HL-60 (cell line): ENCODE data around the gene IL4I1.

ENCODE experiments used
- DNase-seq, 2 experiments: peaks; one replicate each; pipeline ENCODE4 v3.0.0-alpha.2; 2010 to 2020; ENCODE audit warnings: low read depth in 1 of 2, low spot score in 1 of 2
- H3K27ac ChIP-seq: fragments of 250-450 bp; sonication (Bioruptor Pico); replicated peaks from 2 replicates; pipeline ENCODE4 v1.5.1; 2020; ENCODE audit warnings: mild to moderate bottlenecking, moderate library complexity
- H3K27me3 ChIP-seq: fragments of 250-450 bp; sonication (Bioruptor Pico); 2 replicates; pipeline ENCODE4 v1.5.1; 2021; ENCODE audit warnings: mild to moderate bottlenecking, moderate library complexity; ENCODE audit not compliant: insufficient read depth, poor library complexity, severe bottlenecking
- H3K4me3 ChIP-seq: replicated peaks from 2 replicates; pipeline ENCODE4 v1.5.1; 2011; ENCODE audit warnings: mild to moderate bottlenecking, control low read depth, low read length; ENCODE audit not compliant: insufficient read depth
- CTCF ChIP-seq: IDR thresholded peaks from one replicate; pipeline ENCODE4 v1.5.1; 2011; ENCODE audit warnings: low read length, control low read depth, inconsistent platforms; ENCODE audit not compliant: insufficient read depth
- GABPA ChIP-seq: IDR thresholded peaks from 2 replicates; pipeline ENCODE4 v1.6.1; 2012; ENCODE audit warnings: low read depth
- POLR2AphosphoS5 ChIP-seq: IDR thresholded peaks from 2 replicates; pipeline ENCODE4 v1.6.1; 2012; ENCODE audit warnings: low read depth
- SPI1 ChIP-seq: IDR thresholded peaks from 2 replicates; pipeline ENCODE4 v1.6.1; 2012; ENCODE audit warnings: low read depth, mild to moderate bottlenecking, borderline replicate concordance
- TF ChIP-seq, protein P1 (sequence below): IDR thresholded peaks from 2 replicates; pipeline ENCODE4 v1.6.1; 2012; ENCODE audit warnings: low read depth; ENCODE audit not compliant: insufficient replicate concordance

Gene IL4I1

DNA sequence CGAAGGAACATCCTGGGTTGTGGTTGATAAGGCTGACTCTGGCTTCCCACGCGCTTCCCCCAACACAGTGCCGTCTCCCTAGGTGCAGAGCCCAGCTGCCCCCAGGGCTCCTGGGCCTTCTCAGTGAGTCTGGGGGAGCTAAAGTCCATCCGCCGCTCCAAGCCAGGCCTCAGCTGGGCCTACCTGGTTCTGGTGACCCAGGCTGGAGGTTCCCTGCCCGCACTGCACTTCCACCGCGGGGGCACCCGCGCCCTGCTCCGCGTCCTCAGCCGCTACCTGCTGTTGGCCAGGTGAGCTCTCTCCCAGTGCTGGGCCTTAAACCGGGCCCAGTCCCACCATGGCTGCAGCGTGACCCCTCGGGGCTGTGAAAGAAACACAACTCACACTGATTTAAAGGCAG lies 15.5 kb downstream of the IL4I1 start:
- TF ChIP-seq POLR2AphosphoS5 (no peak), GABPA (no peak), CTCF (no peak), SPI1 (no peak)
- TF ChIP-seq, protein P1, sequence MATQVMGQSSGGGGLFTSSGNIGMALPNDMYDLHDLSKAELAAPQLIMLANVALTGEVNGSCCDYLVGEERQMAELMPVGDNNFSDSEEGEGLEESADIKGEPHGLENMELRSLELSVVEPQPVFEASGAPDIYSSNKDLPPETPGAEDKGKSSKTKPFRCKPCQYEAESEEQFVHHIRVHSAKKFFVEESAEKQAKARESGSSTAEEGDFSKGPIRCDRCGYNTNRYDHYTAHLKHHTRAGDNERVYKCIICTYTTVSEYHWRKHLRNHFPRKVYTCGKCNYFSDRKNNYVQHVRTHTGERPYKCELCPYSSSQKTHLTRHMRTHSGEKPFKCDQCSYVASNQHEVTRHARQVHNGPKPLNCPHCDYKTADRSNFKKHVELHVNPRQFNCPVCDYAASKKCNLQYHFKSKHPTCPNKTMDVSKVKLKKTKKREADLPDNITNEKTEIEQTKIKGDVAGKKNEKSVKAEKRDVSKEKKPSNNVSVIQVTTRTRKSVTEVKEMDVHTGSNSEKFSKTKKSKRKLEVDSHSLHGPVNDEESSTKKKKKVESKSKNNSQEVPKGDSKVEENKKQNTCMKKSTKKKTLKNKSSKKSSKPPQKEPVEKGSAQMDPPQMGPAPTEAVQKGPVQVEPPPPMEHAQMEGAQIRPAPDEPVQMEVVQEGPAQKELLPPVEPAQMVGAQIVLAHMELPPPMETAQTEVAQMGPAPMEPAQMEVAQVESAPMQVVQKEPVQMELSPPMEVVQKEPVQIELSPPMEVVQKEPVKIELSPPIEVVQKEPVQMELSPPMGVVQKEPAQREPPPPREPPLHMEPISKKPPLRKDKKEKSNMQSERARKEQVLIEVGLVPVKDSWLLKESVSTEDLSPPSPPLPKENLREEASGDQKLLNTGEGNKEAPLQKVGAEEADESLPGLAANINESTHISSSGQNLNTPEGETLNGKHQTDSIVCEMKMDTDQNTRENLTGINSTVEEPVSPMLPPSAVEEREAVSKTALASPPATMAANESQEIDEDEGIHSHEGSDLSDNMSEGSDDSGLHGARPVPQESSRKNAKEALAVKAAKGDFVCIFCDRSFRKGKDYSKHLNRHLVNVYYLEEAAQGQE, result no peak
- Histone ChIP-seq H3K27ac (no peak overlapping the region), H3K27me3 (no peaks in the 10 kb centered on the region), H3K4me3 (no peak overlapping the region)
- no peak for DNase-seq

DNA sequence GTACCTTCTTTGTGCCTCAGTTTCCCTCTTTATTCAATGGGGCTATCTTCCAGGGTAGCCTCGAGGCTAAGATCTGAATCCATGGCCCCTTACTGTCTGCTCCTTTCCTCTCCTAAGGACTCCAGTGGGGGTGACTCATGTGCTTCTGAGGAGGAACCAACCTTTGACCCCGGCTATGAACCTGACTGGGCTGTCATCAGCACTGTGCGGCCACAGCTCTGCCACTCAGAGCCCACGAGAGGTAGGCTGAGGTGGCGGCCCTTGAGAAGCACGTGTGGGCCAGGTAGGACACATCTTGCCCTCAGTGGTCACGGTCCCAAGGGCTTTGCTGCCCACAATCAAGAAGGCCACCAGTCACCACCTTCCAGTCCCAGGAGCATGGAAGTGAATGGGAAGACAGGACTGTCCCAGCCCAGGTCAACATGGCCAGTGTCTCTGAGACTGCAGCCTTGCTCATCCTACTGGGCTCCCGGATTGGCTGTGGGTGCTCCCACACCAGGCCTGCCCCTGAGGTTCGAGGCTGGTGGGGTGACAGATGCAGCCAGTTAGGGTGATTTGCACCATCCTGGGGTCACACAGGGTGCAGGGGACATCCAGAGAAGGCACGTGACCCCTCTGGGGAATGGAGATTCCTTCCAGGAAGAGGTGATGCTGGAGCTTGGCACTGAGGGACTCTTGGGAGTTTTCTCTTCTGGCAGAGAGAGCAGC lies 16.4 kb downstream of the IL4I1 start:
- no peak for DNase-seq
- Histone ChIP-seq H3K27ac (no peak overlapping the region), H3K27me3 (no peaks in the 10 kb centered on the region), H3K4me3 (no peak overlapping the region)
- no peak for TF ChIP-seq CTCF
- no peak for TF ChIP-seq SPI1
- TF ChIP-seq GABPA, result no peak
- TF ChIP-seq, protein P1, result no peak
- TF ChIP-seq POLR2AphosphoS5, result no peak

DNA sequence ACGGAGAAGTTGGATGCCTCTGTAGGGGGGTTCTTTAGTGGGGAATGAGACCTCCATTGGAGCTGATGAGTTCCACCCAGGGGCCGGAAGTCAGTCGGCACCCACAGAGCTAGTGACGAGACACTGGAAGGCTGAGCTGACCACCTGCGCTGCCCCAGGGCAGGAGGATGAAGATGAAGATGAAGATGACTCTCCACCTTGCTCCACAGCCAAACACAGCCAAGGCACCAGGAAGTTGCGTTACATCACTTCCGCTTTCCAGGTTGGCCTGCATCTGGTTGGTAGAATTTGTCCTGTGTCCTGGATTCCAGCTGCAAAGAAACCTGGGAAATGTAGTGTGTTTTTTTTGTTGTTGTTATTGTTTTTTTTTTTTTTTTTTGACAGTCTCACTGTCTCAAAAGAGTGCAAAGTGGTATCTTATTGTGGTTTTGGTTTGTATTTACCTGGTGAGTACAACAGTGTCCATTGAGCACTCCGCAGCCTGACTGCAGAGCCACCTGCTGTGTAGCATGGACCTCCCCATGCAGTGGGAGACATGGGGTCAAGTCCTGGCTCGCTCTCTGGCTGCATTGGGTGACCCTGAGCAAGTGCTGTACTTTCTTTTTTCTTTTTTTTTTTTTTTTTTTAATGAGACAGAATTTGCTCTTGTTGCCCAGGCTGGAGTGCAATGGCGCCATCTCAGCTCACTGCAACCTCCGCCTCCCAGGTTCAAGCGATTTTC lies 17.3 kb downstream of the IL4I1 start:
- H3K4me3 ChIP-seq, result no peak overlapping the region
- no peak overlapping the region for H3K27ac ChIP-seq
- H3K27me3 ChIP-seq, result no peaks in the 10 kb centered on the region
- TF ChIP-seq, protein P1, result no peak
- TF ChIP-seq SPI1 (peak; percentile 78; the same call in 1 of the 2 replicates), GABPA (peak; percentile 84)
- DNase-seq, result peak; percentile 81 to 84
